Measurements from ENCODE around the gene CTTNBP2.

- TF ChIP-seq POLR2A (IDR thresholded peaks at IDR 0.05) (no peak), CTCF (IDR thresholded peaks at IDR 0.05) (peak in 3 of 6 experiments; percentile 67 to 80 (median 70))
Measured at GRCh38 chr7:117673839-117674238, 199.4 kb downstream of the CTTNBP2 start.
